ENCODE results near the gene ATG13.

- no peak for TF ChIP-seq POLR2A (IDR thresholded peaks at IDR 0.05; ENCODE audit: low read length)
- TF ChIP-seq GATA1 (IDR thresholded peaks at IDR 0.05; ENCODE audit: low read depth, low read length) = no peak
These were observed 11.6 kb downstream of the ATG13 start for GRCh38 chr11:46628961-46629360.

All from erythroblast (primary cell).